Osteoblast (primary cell): ENCODE data around the gene PAX9. TPM values are rescaled to one million over a fixed set of nuclear protein-coding genes. Genes with fewer than 3 reads are reported as not detected.

Experiments
- DNase-seq: peaks from one replicate; pipeline ENCODE4 v3.0.0; 2011; ENCODE audit warnings: low spot score, mixed read lengths; ENCODE audit not compliant: insufficient read length; ENCODE audit errors: missing footprints
- H2AFZ ChIP-seq: 2 replicates; pipeline ENCODE4 v1.6.0; 2011; ENCODE audit warnings: mild to moderate bottlenecking, low read length
- H3K27ac ChIP-seq: 2 replicates; pipeline ENCODE4 v1.5.1; 2011; ENCODE audit warnings: mild to moderate bottlenecking, low read depth, low read length, moderate library complexity
- H3K27me3 ChIP-seq: 2 replicates; pipeline ENCODE4 v1.6.0; 2012; ENCODE audit warnings: mild to moderate bottlenecking, control low read depth, inconsistent platforms, low read length, moderate library complexity; ENCODE audit not compliant: insufficient read depth
- H3K36me3 ChIP-seq: 2 replicates; pipeline ENCODE4 v1.5.1; 2011; ENCODE audit warnings: mild to moderate bottlenecking, low read length, control low read depth, moderate library complexity; ENCODE audit not compliant: insufficient read depth
- H3K4me1 ChIP-seq: 2 replicates; pipeline ENCODE4 v1.5.1; 2011; ENCODE audit warnings: mild to moderate bottlenecking, low read length, control low read depth, moderate library complexity; ENCODE audit not compliant: insufficient read depth
- H3K4me2 ChIP-seq: 2 replicates; pipeline ENCODE4 v1.6.0; 2011; ENCODE audit warnings: mild to moderate bottlenecking, low read length; ENCODE audit not compliant: insufficient read depth
- H3K4me3 ChIP-seq: fragments of 200-600 bp; sonication (generic); 3 replicates; pipeline ENCODE4 v1.5.1; 2012; ENCODE audit warnings: mild to moderate bottlenecking, low read length, inconsistent platforms; ENCODE audit not compliant: insufficient read depth
- H3K79me2 ChIP-seq: 2 replicates; pipeline ENCODE4 v1.6.0; 2012; ENCODE audit warnings: mild to moderate bottlenecking, low read length, control low read depth, inconsistent platforms; ENCODE audit not compliant: insufficient read depth
- H3K9me3 ChIP-seq: 2 replicates; pipeline ENCODE4 v1.5.1; 2011; ENCODE audit warnings: low read depth, low read length, control low read depth
- H4K20me1 ChIP-seq: 2 replicates; pipeline ENCODE4 v1.6.0; 2012; ENCODE audit warnings: mild to moderate bottlenecking, low read length, control low read depth; ENCODE audit not compliant: insufficient read depth
- CTCF ChIP-seq: IDR thresholded peaks from 2 replicates; pipeline ENCODE4 v1.5.1; 2011; ENCODE audit warnings: mild to moderate bottlenecking, low read depth, low read length, moderate library complexity; ENCODE audit errors: extremely low read depth
- total RNA-seq: library from RNA; depleted of rRNA; stranded (reverse); fragments of >200 nt; gene quantifications from 2 replicates; pipeline ENCODE4 v1.2.3, GENCODE V29; 2012

The PAX9 gene
- total RNA-seq, 1 donor: under 0.01 TPM

- no peaks in the 10 kb centered on the region for H4K20me1 ChIP-seq
- no peaks in the 10 kb centered on the region for H3K4me1 ChIP-seq
- H3K36me3 ChIP-seq: no peaks in the 10 kb centered on the region
- no peak overlapping the region for H3K27ac ChIP-seq
- H3K9me3 ChIP-seq: no peaks in the 10 kb centered on the region
- no peak overlapping the region for H2AFZ ChIP-seq
- H3K4me2 ChIP-seq: no peak overlapping the region
- H3K79me2 ChIP-seq: no peaks in the 10 kb centered on the region
- no peak for TF ChIP-seq CTCF
- no peak overlapping the region for H3K4me3 ChIP-seq
- no peaks in the 10 kb centered on the region for H3K27me3 ChIP-seq
- no peak for DNase-seq
Measured at GRCh38 chr14:36627981-36628380, 33.7 kb upstream of the PAX9 start.

GRCh38 chr14:36633580-36633979 is 28.1 kb upstream of the PAX9 start:
- Histone ChIP-seq H4K20me1 (no peaks in the 10 kb centered on the region), H3K27me3 (no peaks in the 10 kb centered on the region), H2AFZ (no peak overlapping the region), H3K36me3 (no peaks in the 10 kb centered on the region), H3K4me3 (no peak overlapping the region), H3K4me2 (no peak overlapping the region), H3K27ac (no peak overlapping the region), H3K4me1 (no peaks in the 10 kb centered on the region), H3K79me2 (no peaks in the 10 kb centered on the region), H3K9me3 (no peaks in the 10 kb centered on the region)
- no peak for DNase-seq
- no peak for TF ChIP-seq CTCF

- H2AFZ ChIP-seq: peak overlapping the region; percentile 91
- H3K4me2 ChIP-seq: peak overlapping the region; percentile 81
- no peaks in the 10 kb centered on the region for H4K20me1 ChIP-seq
- no peaks in the 10 kb centered on the region for H3K4me1 ChIP-seq
- H3K9me3 ChIP-seq: no peaks in the 10 kb centered on the region
- H3K4me3 ChIP-seq: peak overlapping the region; percentile 67
- H3K27me3 ChIP-seq: peaks cover 63% of the 10 kb centered on the region
- TF ChIP-seq CTCF: no peak
- no peaks in the 10 kb centered on the region for H3K36me3 ChIP-seq
- H3K27ac ChIP-seq: no peak overlapping the region
- DNase-seq: peak; percentile 87
- no peaks in the 10 kb centered on the region for H3K79me2 ChIP-seq
Measured at GRCh38 chr14:36646664-36647416, 14.8 kb upstream of the PAX9 start.

GRCh38 chr14:36647417-36647823 is 14.2 kb upstream of the PAX9 start:
- no peak overlapping the region for H3K27ac ChIP-seq
- no peaks in the 10 kb centered on the region for H3K9me3 ChIP-seq
- H3K4me1 ChIP-seq: no peaks in the 10 kb centered on the region
- peak overlapping the region; percentile 91 for H2AFZ ChIP-seq
- no peak for DNase-seq
- TF ChIP-seq CTCF: no peak
- no peaks in the 10 kb centered on the region for H4K20me1 ChIP-seq
- no peaks in the 10 kb centered on the region for H3K36me3 ChIP-seq
- H3K79me2 ChIP-seq: no peaks in the 10 kb centered on the region
- peak overlapping the region; percentile 67 for H3K4me3 ChIP-seq
- peaks cover 66% of the 10 kb centered on the region for H3K27me3 ChIP-seq
- H3K4me2 ChIP-seq: peak overlapping the region; percentile 81
